LHCN-M2 (cell line): ENCODE results near the gene BRI3BP. TPM values are rescaled to one million over a fixed set of nuclear protein-coding genes. Genes with fewer than 3 reads are reported as not detected.

Source experiments
- DNase-seq: peaks from one replicate; pipeline ENCODE4 v3.0.0-alpha.2; 2012; ENCODE audit warnings: low read depth
- polyA plus RNA-seq: library from polyadenylated mRNA; unstranded; fragments of >200 nt; gene quantifications from one replicate; pipeline ENCODE4 v1.2.1, GENCODE V29; 2012; ENCODE audit warnings: missing spikeins
- total RNA-seq: library from RNA; depleted of rRNA; stranded (reverse); fragments of >200 nt; gene quantifications from 2 replicates; pipeline ENCODE4 v1.2.3, GENCODE V29; 2014; rRNA removed

The BRI3BP gene, protein sequence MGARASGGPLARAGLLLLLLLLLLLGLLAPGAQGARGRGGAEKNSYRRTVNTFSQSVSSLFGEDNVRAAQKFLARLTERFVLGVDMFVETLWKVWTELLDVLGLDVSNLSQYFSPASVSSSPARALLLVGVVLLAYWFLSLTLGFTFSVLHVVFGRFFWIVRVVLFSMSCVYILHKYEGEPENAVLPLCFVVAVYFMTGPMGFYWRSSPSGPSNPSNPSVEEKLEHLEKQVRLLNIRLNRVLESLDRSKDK
- total RNA-seq: 11.2 and 13.1 TPM in 2 replicates
- 3.7 TPM for polyA plus RNA-seq

DNA sequence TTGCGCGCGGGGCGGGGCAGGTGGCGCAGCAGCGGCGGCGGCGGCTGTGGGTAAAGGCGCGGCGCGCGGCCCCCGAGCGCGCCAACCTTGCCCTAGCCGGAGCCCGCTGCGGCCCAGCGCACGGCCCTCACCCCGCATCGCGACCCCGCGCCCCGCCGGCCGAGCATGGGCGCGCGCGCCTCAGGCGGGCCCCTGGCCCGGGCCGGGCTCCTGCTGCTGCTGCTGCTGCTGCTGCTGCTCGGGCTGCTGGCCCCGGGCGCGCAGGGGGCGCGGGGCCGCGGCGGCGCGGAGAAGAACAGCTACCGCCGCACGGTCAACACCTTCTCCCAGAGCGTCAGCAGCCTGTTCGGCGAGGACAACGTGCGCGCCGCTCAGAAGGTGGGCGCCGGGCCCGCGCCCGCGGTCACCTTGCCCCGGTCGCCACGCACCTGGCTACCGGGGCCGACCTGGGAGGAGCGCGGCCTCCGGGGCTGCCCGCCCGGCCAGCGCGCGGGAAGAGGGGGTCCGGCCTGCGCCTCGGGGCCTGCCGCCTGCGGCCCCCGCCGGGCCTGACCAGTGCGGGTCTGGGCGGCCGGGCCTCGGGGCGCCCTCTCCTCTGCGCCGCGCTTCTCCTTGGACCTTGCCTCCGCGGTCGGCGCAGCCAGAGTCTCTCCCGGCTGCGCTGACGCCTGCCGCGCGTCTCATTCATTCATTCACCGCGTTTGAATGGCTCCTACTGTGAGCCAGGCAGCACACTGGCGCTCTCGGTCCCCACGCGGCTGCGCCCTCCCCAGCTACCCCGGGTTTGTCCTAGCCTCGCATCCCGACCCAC is at the start of gene BRI3BP:
Gene BRI3BP (plus strand): TSS at position 20 of the 811 bp plus-strand sequence. CDS start 146 bp downstream, at position 166.
- DNase-seq: peak; percentile 36

DNA sequence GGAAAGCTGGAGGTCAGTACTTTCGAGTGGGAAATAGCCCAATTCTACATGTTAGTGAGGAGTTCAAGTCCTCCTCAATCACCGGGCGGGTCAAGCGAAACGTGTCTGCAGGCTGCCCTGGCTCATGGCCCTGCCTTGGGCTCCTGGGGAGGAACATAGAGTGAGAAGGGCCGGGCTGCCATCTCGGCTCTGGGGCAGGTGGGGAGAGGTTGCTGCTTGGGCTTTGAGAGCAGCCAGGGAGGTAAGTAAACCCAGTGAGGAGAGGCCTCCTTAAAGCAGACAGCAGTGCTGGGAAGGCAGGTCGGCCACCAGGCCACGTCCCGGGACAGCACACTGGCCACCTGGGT is 47.0 kb upstream of the BRI3BP start:
- no peak for DNase-seq

DNA sequence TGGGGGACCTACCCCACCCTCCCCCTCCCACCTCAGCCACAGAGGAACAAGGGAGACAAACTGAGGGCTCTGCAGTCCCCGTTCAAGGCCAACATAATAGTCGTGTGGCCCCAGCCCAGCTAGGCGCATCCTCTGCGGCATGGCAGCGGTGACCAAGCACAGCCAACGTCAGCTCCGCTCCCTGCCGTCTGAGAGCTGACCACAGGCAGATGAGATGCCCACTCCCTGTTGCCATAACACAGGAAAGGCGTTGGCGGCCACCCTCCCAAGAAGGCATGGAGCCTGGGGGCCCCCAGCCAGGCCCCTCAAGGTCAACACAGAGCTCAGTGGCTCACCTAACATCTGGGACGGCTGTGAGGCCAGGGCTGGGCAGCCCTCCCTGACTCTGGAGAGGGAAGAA is 46.4 kb upstream of the BRI3BP start:
- no peak for DNase-seq

GRCh38 chr12:124947561-124948398 is 45.7 kb upstream of the BRI3BP start:
- no peak for DNase-seq

GRCh38 chr12:124949066-124949465 is 44.4 kb upstream of the BRI3BP start:
- DNase-seq: no peak

GRCh38 chr12:124949779-124950728 is 43.4 kb upstream of the BRI3BP start:
- DNase-seq: no peak

DNA sequence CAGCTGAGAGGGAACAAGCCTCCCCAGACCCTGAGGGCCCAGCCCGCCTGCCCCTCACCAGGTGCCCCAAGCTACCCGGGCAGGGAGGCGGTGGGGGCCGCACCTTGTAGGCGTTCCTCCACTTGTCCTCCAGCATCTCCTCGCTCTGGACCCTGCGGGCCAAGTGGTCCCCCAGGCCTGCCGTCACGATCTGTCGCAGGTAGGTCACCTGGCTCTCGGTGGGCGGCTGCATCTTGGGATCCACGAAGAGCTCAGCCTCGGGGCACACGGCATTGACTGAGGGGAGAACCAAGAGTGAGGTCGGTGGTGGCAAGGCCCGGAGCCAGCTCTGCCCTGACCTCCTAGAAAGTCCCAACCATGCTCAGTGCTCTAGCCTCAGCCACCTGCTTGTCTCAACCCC is 41.1 kb upstream of the BRI3BP start:
- no peak for DNase-seq

DNA sequence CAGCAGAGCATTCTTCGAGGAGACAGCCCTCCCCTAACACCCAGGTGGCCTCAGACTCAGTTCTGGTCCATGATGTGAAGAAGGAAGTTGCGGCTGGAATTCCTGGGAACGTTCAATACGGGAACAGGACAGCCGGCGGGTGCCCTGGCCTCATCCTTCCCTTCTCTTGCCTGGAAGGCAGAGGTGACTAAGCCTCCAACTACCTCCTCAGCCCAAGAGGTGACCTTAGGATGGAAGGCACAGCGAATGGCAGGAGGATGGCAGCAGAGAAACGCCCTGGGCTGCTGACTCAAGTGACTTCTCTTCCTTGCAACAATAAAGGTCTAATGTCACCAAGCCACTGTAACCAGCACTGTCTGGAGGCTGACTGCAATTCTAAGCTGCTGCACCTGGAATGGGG is 40.6 kb upstream of the BRI3BP start:
- no peak for DNase-seq

DNA sequence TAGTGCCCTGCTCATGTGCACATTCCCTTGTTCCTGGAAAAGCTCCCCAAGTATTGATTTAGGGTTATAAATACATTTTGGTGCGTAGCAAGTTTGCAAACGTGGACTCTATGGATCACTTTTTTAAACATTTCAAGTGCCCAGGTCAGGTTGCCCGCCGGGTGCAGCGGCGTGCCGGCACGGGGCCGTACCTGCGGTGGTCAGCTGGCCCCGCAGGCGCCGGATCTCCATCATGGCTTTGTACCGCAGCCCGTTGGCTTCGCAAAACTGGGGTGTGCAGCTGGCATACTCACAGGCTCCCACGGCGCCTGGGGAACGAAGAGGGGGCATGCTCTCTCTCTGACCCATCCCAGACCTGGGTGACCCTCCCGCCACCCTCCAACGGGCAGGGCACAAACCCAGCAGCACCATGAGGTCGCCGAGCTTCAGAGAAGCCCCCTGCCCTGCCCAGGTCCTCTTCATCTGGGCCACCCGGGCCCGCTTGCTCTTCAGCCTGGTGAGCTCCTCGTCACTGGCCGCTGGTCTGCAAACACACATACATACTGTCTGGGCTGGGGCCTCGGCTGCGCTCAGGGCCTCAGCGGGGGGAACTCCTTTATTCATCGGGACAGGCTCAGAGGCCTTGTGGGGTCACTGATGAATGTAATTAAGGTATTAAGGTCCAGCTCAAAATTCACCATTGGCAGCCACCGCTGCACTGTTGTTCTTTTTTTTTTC is 39.6 kb upstream of the BRI3BP start:
- no peak for DNase-seq

- DNase-seq: no peak
These were observed 38.7 kb upstream of the BRI3BP start for GRCh38 chr12:124954771-124955170.

GRCh38 chr12:124956571-124956970 is 36.9 kb upstream of the BRI3BP start:
- no peak for DNase-seq

DNA sequence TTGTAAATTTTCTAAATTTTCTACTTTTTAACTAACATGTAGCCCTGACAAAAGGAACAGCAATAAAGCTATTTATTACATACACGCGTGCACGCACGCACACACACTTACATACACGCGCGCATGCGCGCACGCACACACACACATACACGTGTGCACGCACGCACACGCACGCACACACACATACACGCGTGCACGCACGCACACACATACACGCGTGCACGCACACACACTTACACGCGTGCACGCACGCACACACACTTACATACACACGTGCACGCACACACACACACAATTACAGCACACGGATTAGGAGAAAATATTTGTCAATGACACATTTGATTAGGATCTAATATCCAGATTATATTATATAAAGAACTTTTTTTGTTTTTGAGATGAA is 32.4 kb upstream of the BRI3BP start:
- no peak for DNase-seq

DNA sequence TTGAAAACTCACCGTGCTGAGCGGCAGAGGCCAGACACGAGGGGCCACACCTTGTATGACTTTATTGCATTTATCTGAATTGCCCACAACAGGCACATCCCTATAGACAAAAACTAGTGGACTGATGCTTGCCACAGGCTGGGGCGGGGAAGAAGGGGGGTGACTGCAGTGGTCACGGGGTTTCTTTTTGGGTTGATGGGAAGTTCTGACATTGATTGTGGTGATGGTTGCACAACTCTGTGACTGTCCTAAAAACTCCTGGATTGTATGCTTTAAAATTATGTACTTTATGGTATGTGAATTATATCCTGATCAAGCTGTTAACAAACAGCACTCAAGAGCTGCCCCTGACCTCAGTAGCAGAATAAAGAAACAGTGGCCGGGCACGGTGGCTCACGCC is 30.2 kb upstream of the BRI3BP start:
- DNase-seq: no peak

GRCh38 chr12:124964251-124964650 is 29.2 kb upstream of the BRI3BP start:
- no peak for DNase-seq

- DNase-seq: no peak
These were observed 28.5 kb upstream of the BRI3BP start for GRCh38 chr12:124964836-124965462.

DNA sequence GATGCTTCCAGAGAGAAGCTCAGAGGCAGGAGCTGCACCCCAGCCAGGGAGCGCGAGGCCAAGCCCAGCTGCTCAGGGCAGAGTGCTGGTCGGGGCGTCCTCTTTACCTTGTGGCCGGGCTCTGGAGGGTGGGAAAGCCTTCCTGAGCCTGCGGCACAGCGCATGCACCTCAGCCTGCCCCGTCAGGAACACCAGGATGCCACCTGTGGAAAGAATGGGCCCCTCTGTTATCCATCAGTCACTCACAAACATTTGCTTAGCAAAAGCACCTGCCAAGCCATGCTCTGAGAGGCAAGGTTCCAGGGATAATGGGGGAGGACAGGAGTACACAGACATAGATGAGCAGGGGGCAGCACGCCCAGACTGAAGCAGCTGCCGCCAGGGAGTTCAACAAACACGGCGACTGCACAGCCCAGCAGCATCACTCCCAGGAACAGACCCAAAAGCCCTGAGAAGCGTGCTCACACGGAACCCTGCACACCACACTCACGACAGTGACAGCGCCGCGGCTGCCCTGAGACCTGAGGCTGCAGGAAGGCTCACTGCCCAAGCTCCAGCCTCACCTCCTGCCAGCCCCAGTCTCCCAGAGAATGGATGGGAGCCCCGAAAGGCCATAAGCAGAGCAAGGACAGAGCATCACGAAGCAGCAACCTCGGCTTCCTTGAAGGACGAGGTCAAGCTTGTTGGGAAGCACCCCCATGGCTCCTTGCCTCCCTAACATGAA is 26.3 kb upstream of the BRI3BP start:
- DNase-seq: no peak

DNA sequence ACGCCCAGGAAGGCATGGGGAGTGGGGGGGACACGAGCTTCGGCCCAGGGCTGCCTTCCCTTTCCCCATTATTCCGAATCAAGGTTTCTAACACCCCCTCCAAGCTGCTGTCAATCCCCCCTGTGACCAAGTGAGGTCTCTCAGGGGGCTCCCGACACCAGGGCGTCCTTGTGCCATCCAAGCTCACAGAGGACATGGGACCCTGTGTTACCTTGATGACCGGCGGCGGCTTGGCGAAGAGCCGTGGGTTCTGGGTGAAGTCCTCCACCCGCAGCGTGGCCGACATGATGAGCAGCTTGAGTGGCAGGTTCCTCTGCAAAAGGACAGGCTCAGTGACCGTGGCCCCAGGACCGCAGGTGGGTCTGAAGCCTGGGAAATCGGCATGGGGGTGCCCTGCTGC is 24.8 kb upstream of the BRI3BP start:
- DNase-seq: no peak

- DNase-seq: no peak
These were observed 22.6 kb upstream of the BRI3BP start for GRCh38 chr12:124970647-124971402.

DNA sequence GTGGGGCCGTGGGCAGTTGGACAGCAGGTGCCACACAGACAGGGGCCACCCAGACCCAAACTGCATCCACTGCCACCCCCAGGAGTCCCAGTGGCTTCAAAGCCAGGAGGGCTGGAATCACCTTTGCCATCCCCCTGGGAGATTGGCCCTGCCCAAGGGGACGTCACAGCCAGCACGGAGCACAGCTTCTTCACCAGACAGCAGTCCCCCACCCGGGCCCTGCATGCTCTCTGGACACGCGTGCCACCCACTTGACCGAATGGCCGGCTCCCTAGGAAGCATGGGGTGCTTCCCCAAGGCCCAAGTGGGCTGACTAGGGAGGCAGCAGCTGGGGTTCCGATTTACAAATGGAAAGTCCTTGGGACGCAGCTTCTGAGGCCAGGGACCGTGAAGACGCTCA is 21.8 kb upstream of the BRI3BP start:
- DNase-seq: no peak
